SK-N-SH treated with all-trans-retinoic acid at 6 μM for 48 hours (cell line): ENCODE data around the gene NATD1.

Source experiments
- PATZ1 ChIP-seq: fragments of 250-450 bp; sonication (Bioruptor Pico); IDR thresholded peaks from 2 replicates; pipeline ENCODE4 v1.8.0; 2020; ENCODE audit warnings: mild to moderate bottlenecking, moderate library complexity, borderline replicate concordance
- SNAI2 ChIP-seq: fragments of 250-450 bp; sonication (Bioruptor Pico); IDR thresholded peaks from 2 replicates; pipeline ENCODE4 v1.5.0; 2020; ENCODE audit warnings: mild to moderate bottlenecking, moderate library complexity
- TSHZ2 ChIP-seq: fragments of 250-450 bp; sonication (Bioruptor Pico); IDR thresholded peaks from 2 replicates; pipeline ENCODE4 v1.5.0; 2020; ENCODE audit warnings: mild to moderate bottlenecking, moderate library complexity
- ZFP3 ChIP-seq: fragments of 250-450 bp; sonication (Bioruptor Pico); IDR thresholded peaks from 2 replicates; pipeline ENCODE4 v1.5.0; 2020; ENCODE audit warnings: mild to moderate bottlenecking, moderate library complexity
- ZFP30 ChIP-seq: fragments of 450-650 bp; formaldehyde crosslinking; IDR thresholded peaks from 2 replicates; pipeline ENCODE4 v1.5.0; 2022; ENCODE audit warnings: mild to moderate bottlenecking, moderate library complexity
- ZNF565 ChIP-seq: fragments of 450-650 bp; formaldehyde crosslinking; conservative IDR thresholded peaks from 2 replicates; pipeline ENCODE4 v1.5.0; 2020; ENCODE audit warnings: low read depth, mild to moderate bottlenecking, moderate library complexity
- ZNF8 ChIP-seq: fragments of 450-650 bp; formaldehyde crosslinking; IDR thresholded peaks from 2 replicates; pipeline ENCODE4 v1.5.0; 2020; ENCODE audit warnings: mild to moderate bottlenecking, moderate library complexity

GRCh38 chr17:21210411-21211076 lies 42.7 kb downstream of the NATD1 start:
- TF ChIP-seq ZFP30 (no peak), SNAI2 (CRISPR knock-in tag) (no peak), TSHZ2 (CRISPR knock-in tag) (no peak), ZFP3 (CRISPR knock-in tag) (no peak), ZNF8 (no peak), PATZ1 (no peak), ZNF565 (no peak)
